ENCODE results near the gene PHOX2B. TPM values are rescaled to one million over a fixed set of nuclear protein-coding genes. Genes with fewer than 3 reads are reported as not detected.

PHOX2B gene
- total and polyA plus RNA-seq, 12 donors: not detected

GRCh38 chr4:41728573-41728913 is 20.0 kb downstream of the PHOX2B start:
- intact Hi-C loops (cut with DNase I): no loop called here
- Histone ChIP-seq H3K27ac (no peak overlapping the region), H3K36me3 (no peaks in the 10 kb centered on the region), H3K4me3 (no peak overlapping the region), H3K9me3 (peaks cover 0 to 25% (median 8%) of the 10 kb centered on the region in 11 donors), H3K4me1 (no peaks in the 10 kb centered on the region), H3K27me3 (peaks cover 0 to 83% (median 47%) of the 10 kb centered on the region in 7 donors)
- 73 to 78% methylated on average over 3 of the region's 3 CpGs for WGBS, 2 donors
- DNase-seq (no peak), ATAC-seq (no peak)
- no peak for TF ChIP-seq CTCF (IDR thresholded peaks at IDR 0.05)

GRCh38 chr4:41727861-41728572 is 20.5 kb downstream of the PHOX2B start:
- H3K4me3 ChIP-seq: no peak overlapping the region
- intact Hi-C loops (cut with DNase I): no loop called here
- peaks cover 0 to 25% (median 8%) of the 10 kb centered on the region in 11 donors for H3K9me3 ChIP-seq
- no peaks in the 10 kb centered on the region for H3K4me1 ChIP-seq
- H3K36me3 ChIP-seq: no peaks in the 10 kb centered on the region
- H3K27me3 ChIP-seq: peaks cover 0 to 85% (median 47%) of the 10 kb centered on the region in 7 donors
- H3K27ac ChIP-seq: no peak overlapping the region
- DNase-seq: no peak
- no peak for TF ChIP-seq CTCF (IDR thresholded peaks at IDR 0.05)
- 62 to 63% methylated on average over 4 of the region's 4 CpGs for WGBS, 2 donors
- ATAC-seq: no peak

- DNase-seq (no peak), ATAC-seq (no peak)
- WGBS, 2 donors: 3 to 5% methylated on average over 1 of the region's 1 CpG
- Histone ChIP-seq H3K9me3 (peaks cover 0 to 25% (median 8%) of the 10 kb centered on the region in 11 donors), H3K36me3 (no peaks in the 10 kb centered on the region), H3K4me3 (no peak overlapping the region), H3K4me1 (no peaks in the 10 kb centered on the region), H3K27me3 (peaks cover 0 to 88% (median 56%) of the 10 kb centered on the region in 7 donors), H3K27ac (no peak overlapping the region)
- intact Hi-C loops (cut with DNase I): no loop called here
- TF ChIP-seq CTCF (IDR thresholded peaks at IDR 0.05): no peak
Observed at GRCh38 chr4:41725254-41725653, 23.3 kb downstream of the PHOX2B start.

GRCh38 chr4:41723286-41723685 is 25.2 kb downstream of the PHOX2B start:
- Histone ChIP-seq H3K27ac (no peak overlapping the region), H3K4me3 (no peak overlapping the region), H3K9me3 (peaks cover 0 to 25% (median 8%) of the 10 kb centered on the region in 11 donors), H3K36me3 (no peaks in the 10 kb centered on the region), H3K27me3 (peaks cover 0 to 89% (median 66%) of the 10 kb centered on the region in 7 donors), H3K4me1 (no peaks in the 10 kb centered on the region)
- TF ChIP-seq CTCF (IDR thresholded peaks at IDR 0.05): no peak
- no peak for ATAC-seq
- intact Hi-C loops (cut with DNase I): no loop called here
- no peak for DNase-seq
- WGBS, 2 donors: 70 to 76% methylated on average over 3 of the region's 3 CpGs
